H1 (cell line): ENCODE data around the gene HOXC5. TPM values are rescaled to one million over a fixed set of nuclear protein-coding genes. Genes with fewer than 3 reads are reported as not detected.

Source experiments
- CEBPB ChIP-seq: IDR thresholded peaks from 2 replicates; pipeline ENCODE4 v1.6.1; 2012; ENCODE audit warnings: low read depth, low read length
- CHD2 ChIP-seq: IDR thresholded peaks from 2 replicates; pipeline ENCODE4 v1.6.1; 2012; ENCODE audit warnings: low read length, improper control_type of control experiment
- E2F6 ChIP-seq: IDR thresholded peaks from 2 replicates; pipeline ENCODE4 v1.6.1; 2012; ENCODE audit warnings: inconsistent platforms
- EP300 ChIP-seq, 2 experiments: IDR thresholded peaks; 1 replicate in 1 of 2; 2 replicates in 1 of 2; pipeline ENCODE4 v1.6.1; 2011 to 2012; ENCODE audit warnings: low read depth in 2 of 2, low read length in 2 of 2, mild to moderate bottlenecking in 2 of 2, borderline replicate concordance in 1 of 2, inconsistent platforms in 1 of 2, moderate library complexity in 1 of 2
- JUN ChIP-seq: IDR thresholded peaks from 2 replicates; pipeline ENCODE4 v1.6.1; 2011; ENCODE audit warnings: low read depth, mild to moderate bottlenecking, improper control_type of control experiment, low read length
- MAX ChIP-seq: IDR thresholded peaks from 2 replicates; pipeline ENCODE4 v1.6.1; 2012; ENCODE audit warnings: inconsistent platforms
- PHF8 ChIP-seq: fragments of 200-600 bp; sonication (generic); conservative IDR thresholded peaks from 2 replicates; pipeline ENCODE4 v1.7.1; 2012; ENCODE audit warnings: low read depth, mild to moderate bottlenecking, inconsistent platforms, low read length, moderate library complexity
- POU5F1 ChIP-seq: IDR thresholded peaks from 2 replicates; pipeline ENCODE4 v1.6.1; 2011; ENCODE audit warnings: low read depth, mild to moderate bottlenecking, low read length, moderate library complexity
- RAD21 ChIP-seq, 2 experiments: IDR thresholded peaks in 1 of 2; conservative IDR thresholded peaks in 1 of 2; 2 replicates each; pipeline ENCODE4 v1.6.1; 2011; ENCODE audit warnings: low read depth in 2 of 2, low read length in 2 of 2, improper control_type of control experiment in 1 of 2, inconsistent platforms in 1 of 2, mild to moderate bottlenecking in 1 of 2, moderate library complexity in 1 of 2
- RXRA ChIP-seq: IDR thresholded peaks from 2 replicates; pipeline ENCODE4 v1.6.1; 2011; ENCODE audit warnings: low read depth, mild to moderate bottlenecking, low read length, moderate library complexity; ENCODE audit not compliant: insufficient read depth
- polyA plus RNA-seq, 7 experiments: library from polyadenylated mRNA; depleted of rRNA in 3 of 7; stranded (reverse) in 5 of 7; unstranded in 2 of 7; fragments of >200 nt in 5 of 7; fragments of 200-250 nt in 2 of 7; gene quantifications; 1 replicate in 5 of 7; 2 replicates in 1 of 7; 4 replicates in 1 of 7; pipeline versions ENCODE4 v1.2.1 to v1.2.3, GENCODE V29; 2011 to 2013; ENCODE audit warnings: missing spikeins in 2 of 7, mixed read lengths in 2 of 7
- total RNA-seq: library from RNA; stranded (reverse); fragmentation: NEBNext Ultra II Directional; extraction: Animal tissue kit (Norgen Biotek cat#: 25700); gene quantifications from 2 replicates; pipeline ENCODE4 v1.2.1, GENCODE V29; 2021

Gene HOXC5
- total and polyA plus RNA-seq, 2 of the 8 experiments (the other 6 are each of a cell fraction or from before 2014, with no cell fraction given) = not detected

DNA sequence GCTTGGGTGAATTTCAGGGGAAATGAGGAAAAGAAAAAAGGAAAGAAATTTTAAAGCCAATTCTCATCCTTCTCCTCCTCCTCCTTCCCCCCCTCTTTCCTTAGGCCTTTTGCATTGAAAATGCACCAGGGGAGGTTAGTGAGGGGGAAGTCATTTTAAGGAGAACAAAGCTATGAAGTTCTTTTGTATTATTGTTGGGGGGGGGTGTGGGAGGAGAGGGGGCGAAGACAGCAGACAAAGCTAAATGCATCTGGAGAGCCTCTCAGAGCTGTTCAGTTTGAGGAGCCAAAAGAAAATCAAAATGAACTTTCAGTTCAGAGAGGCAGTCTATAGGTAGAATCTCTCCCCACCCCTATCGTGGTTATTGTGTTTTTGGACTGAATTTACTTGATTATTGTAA, 22.7 kb downstream of the HOXC5 start (continued):
- TF ChIP-seq EP300 (IDR thresholded peaks at IDR 0.05; ENCODE audit: borderline replicate concordance in 1 of 2, low read depth in 2 of 2, low read length in 2 of 2) (no peak), PHF8 (no peak), CHD2 (no peak), JUN (no peak), POU5F1 (no peak), CEBPB (no peak), E2F6 (no peak), MAX (no peak), RXRA (no peak), RAD21 (IDR thresholded peaks at IDR 0.05 in 1 of 2, conservative IDR thresholded peaks at IDR 0.05 in 1 of 2; ENCODE audit: low read depth in 2 of 2, low read length in 2 of 2) (no peak)
